ENCODE results near the gene CINP.
"Not testable (repeated sequence)": the region's sequence is repeated elsewhere in the genome, so short reads cannot be mapped to it uniquely, and the experiment has no call there.

The CINP gene

DNA sequence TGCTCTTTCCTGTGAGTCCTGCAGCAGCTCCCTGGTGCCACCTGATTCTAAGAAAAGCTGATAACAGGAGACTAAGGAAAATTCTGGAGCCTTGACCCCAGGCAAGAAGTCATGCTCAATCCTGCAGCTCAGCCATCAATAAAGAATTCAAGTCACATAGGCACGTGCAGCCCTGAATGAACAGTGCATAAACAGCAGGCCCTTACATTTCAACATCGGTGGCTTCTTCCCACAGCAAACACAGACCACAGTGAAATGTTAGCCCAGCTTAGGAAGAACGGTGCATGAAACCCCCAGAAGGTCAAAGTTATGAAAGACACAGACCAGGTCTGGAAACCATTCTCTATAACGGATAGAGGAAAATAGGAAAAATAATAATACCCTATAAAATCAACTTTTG is 10.5 kb downstream of the CINP start:
- no peak for DNase-seq

- DNase-seq = not testable (repeated sequence)
These were observed 11.1 kb downstream of the CINP start for GRCh38 chr14:102351593-102351992.

- no peak for DNase-seq
These were observed 11.7 kb downstream of the CINP start for GRCh38 chr14:102351023-102351422.

DNA sequence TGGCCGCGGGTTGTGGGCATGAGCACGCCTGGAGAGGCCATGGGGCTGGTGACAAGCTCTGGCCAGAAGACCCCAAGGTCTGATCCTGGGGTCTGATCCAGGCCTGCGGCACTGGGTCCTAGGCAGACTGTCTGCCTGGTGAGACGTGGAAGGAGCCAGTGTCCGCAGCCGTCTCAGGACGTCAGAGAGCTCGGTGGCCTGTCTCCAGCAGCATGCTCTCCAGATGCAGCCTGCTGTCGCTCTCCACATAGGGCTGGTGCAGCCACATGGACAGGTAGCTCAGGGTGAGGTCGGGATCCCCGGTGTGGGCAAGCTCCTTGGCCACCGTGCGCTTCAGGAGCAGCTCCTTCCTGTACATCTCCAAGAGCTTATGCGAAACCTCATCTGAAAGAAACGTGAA is 14.3 kb downstream of the CINP start:
- no peak for DNase-seq

- DNase-seq = no peak
These were observed 16.0 kb downstream of the CINP start for GRCh38 chr14:102346645-102347044.

DNA sequence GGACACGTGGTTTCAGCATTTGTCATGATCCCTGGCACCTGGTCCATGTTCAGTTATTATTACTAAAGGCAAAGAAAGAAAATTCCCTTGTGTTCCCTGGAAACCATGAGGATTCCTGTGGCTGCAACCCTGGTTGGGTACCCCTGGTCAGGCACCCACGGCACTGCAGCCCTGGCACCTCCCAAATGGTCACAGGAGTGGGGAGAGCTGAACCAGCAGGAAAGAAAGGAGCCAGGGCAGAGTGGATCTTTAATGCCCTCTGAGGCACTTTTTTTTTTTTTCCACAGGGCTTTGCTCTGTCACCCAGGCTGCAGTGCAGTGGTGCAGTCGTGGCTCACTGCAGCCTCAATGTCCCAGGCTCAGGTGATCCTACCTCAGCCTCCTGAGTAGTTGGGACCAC is 17.5 kb downstream of the CINP start:
- DNase-seq = no peak

DNA sequence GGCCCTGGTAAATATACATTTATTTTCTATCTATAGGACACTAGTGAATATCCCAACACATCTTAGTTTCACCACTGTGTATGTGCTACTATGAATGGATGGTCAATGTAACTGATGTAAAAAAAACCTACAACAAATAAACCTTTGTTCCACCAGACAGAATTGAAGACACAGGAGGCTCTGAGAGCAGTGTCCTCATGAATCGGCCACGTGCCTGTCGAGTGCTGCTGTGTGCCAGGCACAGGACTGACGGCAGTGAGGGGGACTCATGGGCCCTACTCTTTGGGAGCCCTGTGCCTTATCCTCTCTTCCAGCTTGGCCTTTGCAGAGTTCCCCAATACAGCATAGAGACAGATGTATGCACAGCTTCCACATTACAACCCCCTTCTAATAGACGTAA is 18.2 kb downstream of the CINP start:
- no peak for DNase-seq

- no peak for DNase-seq
These were observed 18.6 kb downstream of the CINP start for GRCh38 chr14:102344084-102344483.

DNA sequence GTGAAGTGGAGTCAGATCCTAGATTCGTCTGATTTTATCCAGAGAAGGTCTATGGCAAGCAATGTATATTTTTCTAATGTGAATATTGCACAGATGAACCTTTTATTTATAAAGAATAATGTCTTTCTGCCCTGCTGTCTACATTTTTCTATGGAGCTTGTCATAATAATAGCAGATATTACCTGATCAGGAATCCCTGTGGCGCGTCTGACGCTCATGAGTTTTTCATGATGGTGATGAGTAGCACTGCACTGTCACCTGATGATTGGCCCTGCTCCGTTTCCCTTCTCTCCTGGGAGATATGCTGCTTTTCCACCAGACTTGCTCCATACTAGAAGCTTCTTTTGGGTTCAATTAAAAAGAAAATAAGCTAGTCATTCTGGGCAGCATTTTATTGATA is 20.5 kb downstream of the CINP start:
- DNase-seq = no peak

DNA sequence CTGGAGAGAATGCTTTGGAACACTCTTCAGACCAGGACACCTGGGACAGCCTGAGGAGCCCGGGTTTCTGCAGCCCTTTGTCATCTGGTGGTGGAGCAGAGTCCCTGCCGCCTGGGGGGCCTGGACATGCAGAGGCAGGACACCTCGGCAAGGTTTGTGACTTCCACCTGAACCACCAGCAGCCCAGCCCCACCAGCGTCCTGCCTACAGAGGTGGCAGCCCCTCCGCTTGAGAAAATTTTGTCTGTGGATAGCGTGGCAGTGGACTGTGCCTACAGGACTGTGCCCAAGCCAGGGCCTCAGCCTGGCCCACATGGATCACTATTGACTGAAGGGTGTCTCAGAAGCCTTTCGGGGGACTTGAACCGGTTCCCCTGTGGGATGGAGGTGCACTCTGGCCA is 21.1 kb downstream of the CINP start:
- no peak for DNase-seq

- DNase-seq = no peak
These were observed 24.0 kb downstream of the CINP start for GRCh38 chr14:102338724-102339123.

DNA sequence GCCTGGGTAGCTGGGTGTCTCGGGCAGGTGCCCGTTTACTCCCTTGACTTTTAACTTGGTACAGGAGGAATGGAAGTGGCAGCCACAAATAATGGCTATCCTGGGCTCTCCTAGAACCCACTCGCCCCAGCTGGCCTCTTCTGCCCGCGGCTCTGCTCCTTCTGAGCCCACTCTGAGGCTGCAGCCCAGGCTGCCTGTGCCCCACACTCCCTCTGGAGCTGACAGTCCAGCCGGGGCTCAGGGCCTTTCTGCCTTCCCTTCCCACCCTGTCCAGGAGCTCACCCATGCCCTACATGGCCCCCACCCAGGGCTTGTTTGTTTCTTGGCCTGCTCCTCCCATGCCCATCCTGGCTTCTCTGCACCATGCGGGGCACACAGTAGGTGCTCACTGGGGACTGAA is 27.5 kb downstream of the CINP start:
- DNase-seq = no peak

GRCh38 chr14:102333795-102334705 is 28.6 kb downstream of the CINP start:
- no peak for DNase-seq

DNA sequence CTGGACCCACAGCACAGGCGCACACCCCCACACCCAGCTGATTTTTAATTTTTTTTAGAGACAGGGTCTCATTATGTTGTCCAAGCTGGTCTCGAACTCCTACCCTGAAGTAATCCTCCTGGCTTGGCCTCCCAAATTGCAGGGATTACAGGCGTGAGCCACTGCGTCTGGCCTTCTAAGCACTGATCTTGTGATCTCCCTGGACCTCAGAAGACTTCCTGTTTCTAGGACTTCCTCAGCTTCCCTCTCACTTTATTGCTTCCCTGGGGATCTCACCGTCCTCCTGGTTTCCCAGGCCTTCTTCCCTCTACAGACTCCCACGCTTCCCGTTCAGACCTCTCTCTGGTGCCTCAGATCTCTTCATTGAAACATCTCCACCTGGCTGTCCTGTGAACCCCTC is 29.3 kb downstream of the CINP start:
- no peak for DNase-seq

DNA sequence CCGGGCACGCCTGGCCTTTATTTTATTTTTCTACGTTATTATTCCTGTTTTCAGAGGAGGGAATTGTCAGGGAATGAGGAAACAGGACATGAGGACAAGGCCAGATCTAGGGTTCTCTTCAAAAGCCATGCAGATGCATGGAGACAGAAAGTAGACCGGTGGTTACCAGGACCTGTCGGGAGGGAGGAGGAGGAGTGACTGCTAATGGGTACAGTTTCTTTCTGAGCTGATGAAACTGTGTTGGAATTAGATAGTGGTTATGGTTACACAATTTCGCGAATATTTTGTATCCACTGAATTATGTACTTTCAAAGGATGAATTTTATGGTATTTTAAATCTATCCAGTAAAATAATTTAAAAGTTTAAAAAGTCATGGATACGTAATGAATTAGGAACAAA is 31.9 kb downstream of the CINP start:
- no peak for DNase-seq

- DNase-seq = not testable (repeated sequence)
These were observed 33.3 kb downstream of the CINP start for GRCh38 chr14:102329381-102329780.

- DNase-seq = no peak
These were observed 36.1 kb downstream of the CINP start for GRCh38 chr14:102326583-102326982.

GRCh38 chr14:102325791-102326345 is 36.8 kb downstream of the CINP start:
- no peak for DNase-seq

DNA sequence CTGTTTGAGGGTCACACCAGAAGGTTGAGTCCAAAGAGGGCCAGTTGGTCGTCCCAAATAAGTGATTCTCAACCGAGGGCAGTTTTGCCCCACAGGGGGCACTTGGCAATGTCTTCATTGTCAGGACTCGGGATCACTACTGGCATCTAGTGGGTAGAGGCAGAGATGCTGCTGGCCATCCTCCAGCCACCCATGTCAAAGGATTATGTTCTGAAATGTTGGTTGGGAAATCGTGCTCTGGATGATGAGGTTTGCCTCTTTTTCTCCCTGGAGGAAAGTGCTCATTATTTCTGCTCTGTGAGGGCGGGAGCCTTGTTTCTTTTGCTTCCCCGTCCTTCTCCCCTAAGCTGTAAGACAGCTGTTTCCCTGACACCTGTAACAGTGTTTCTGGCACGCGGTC is 39.6 kb downstream of the CINP start:
- DNase-seq = peak; percentile 42

GRCh38 chr14:102321456-102322422 is 41.0 kb downstream of the CINP start:
- DNase-seq = no peak

GRCh38 chr14:102320671-102321455 is 41.8 kb downstream of the CINP start:
- no peak for DNase-seq

DNA sequence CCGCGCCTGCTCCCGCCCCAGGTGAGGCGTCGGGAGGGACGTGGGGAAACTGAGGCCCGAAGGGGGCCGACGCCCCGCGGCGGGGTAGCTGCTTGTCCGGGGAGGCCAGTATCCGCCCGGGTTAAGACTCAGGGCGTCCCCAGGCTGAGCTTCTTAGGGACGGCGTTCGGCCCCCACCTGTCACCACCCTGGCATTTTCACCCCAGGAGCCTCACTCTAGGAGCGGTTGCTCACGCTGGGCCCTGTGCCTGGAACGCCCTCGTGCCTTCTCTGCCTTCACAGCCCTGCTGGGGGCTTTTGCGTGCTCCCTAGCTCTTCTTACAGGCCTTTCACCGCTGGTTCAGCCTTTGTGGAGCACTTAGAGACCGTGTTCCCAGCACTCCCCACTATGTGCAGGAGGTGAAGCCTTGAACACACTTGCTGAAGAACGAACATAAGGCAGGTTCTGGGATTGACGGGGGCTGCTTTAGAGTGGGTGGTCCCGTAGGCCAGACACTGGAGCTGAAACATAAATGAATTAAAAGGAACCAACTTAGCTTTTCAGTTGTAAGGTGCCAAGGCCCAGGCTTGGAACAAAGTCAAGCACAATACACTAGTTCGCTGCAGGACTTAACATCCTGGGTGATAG is 42.5 kb downstream of the CINP start:
- DNase-seq = no peak

All from amniotic stem cell (primary cell).